Suprapubic skin (tissue), 3 donors: ENCODE results near the gene SLC23A3.

ENCODE experiments used
- CTCF ChIP-seq, 2 donors: fragments of 200-600 bp in 1 of 2; fragments of 450-650 bp in 1 of 2; sonication (generic) in 1 of 2; IDR thresholded peaks; one replicate each; pipeline ENCODE4 v1.5.1; 2016 to 2019; ENCODE audit warnings: antibody characterized with exemption in 2 of 2, mild to moderate bottlenecking in 1 of 2, moderate library complexity in 1 of 2
- EP300 ChIP-seq: sonication (generic); formaldehyde crosslinking; IDR thresholded peaks from one replicate; pipeline ENCODE4 v1.6.1; 2017; ENCODE audit warnings: antibody characterized with exemption
- POLR2A ChIP-seq, 2 donors: fragments of 450-650 bp; IDR thresholded peaks; one replicate each; pipeline ENCODE4 v1.6.1; 2017; ENCODE audit warnings: antibody characterized with exemption in 2 of 2, mild to moderate bottlenecking in 2 of 2, moderate library complexity in 2 of 2

- no peak for TF ChIP-seq POLR2A (IDR thresholded peaks at IDR 0.05)
- no peak for TF ChIP-seq EP300
- no peak for TF ChIP-seq CTCF (IDR thresholded peaks at IDR 0.05)
These were observed 897 bp downstream of the SLC23A3 start for GRCh38 chr2:219168932-219169331.
